Osteocyte (in vitro differentiated cells): Measurements from ENCODE around the gene ZNF207. TPM values are rescaled to one million over a fixed set of nuclear protein-coding genes. Genes with fewer than 3 reads are reported as not detected.

Source experiments
- DNase-seq: peaks from one replicate; pipeline ENCODE4 v3.0.0; 2021; ENCODE audit warnings: mixed read lengths; ENCODE audit not compliant: unreplicated experiment; ENCODE audit errors: extremely low spot score
- H3K27ac Mint-ChIP-seq: one replicate; pipeline ENCODE4 v1.8.0; 2021; ENCODE audit warnings: mild to moderate bottlenecking, mixed read lengths; ENCODE audit not compliant: unreplicated experiment
- H3K27me3 Mint-ChIP-seq: one replicate; pipeline ENCODE4 v1.8.0; 2021; ENCODE audit warnings: mixed read lengths; ENCODE audit not compliant: unreplicated experiment
- H3K36me3 Mint-ChIP-seq: one replicate; pipeline ENCODE4 v1.8.0; 2021; ENCODE audit warnings: mixed read lengths; ENCODE audit not compliant: unreplicated experiment
- H3K4me1 Mint-ChIP-seq: one replicate; pipeline ENCODE4 v1.8.0; 2021; ENCODE audit warnings: mixed read lengths; ENCODE audit not compliant: unreplicated experiment
- H3K4me3 Mint-ChIP-seq: one replicate; pipeline ENCODE4 v1.8.0; 2021; ENCODE audit warnings: mild to moderate bottlenecking, moderate library complexity, mixed read lengths; ENCODE audit not compliant: unreplicated experiment
- H3K9me3 Mint-ChIP-seq: one replicate; pipeline ENCODE4 v1.8.0; 2021; ENCODE audit warnings: mixed read lengths; ENCODE audit not compliant: unreplicated experiment
- total RNA-seq: library from RNA; stranded (reverse); gene quantifications from 2 replicates; pipeline ENCODE4 v1.2.1, GENCODE V29; 2021
- TF ChIP-seq, protein P1 (sequence below): fragments of 200-600 bp; sonication (generic); IDR thresholded peaks from 2 replicates; pipeline ENCODE4 v1.5.0; 2021; ENCODE audit warnings: antibody characterized with exemption, mild to moderate bottlenecking, moderate library complexity

The ZNF207 gene
- total RNA-seq, 1 donor from 2014 or later = 153 TPM

DNA sequence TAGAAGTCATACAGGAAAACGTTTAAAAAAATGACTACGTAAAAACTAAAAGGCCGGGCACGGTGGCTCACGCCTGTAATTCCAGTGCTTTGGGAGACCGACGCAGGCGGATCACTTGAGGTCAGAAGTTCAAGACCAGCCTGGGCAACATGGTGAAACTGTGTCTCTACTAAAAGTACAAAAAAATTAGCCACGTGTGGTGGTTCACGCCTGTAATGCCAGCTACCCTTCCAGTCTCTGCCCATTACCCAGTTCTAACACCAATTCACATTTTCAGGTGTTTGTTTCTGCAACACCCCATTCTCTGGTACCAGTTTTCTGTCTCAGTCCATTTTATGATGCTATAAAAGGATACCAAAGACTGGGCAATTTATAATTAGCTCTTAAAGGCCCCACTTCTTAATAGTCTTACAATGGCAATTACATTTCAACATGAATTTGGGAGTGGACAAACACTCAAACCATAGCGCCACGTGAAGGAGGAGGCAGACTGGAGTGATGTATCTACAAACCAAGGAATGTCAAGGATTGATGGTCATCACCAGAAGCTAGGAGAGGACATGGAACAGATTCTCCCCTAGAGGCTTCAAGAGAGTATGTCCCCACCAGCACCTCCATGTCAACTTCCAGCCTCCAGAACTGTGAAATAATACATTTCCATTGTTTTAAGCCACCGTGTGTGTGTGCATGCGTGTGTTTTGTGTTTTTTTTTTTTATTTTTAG lies 7.2 kb upstream of the ZNF207 start:
- Mint-ChIP-seq H3K27me3 (no peaks in the 10 kb centered on the region), H3K4me1 (peaks cover 20% of the 10 kb centered on the region), H3K36me3 (peaks cover 4% of the 10 kb centered on the region), H3K9me3 (no peaks in the 10 kb centered on the region), H3K4me3 (peak overlapping the region; percentile 90), H3K27ac (peak overlapping the region; percentile 89)
- DNase-seq = peak; percentile 34
- TF ChIP-seq, protein P1, sequence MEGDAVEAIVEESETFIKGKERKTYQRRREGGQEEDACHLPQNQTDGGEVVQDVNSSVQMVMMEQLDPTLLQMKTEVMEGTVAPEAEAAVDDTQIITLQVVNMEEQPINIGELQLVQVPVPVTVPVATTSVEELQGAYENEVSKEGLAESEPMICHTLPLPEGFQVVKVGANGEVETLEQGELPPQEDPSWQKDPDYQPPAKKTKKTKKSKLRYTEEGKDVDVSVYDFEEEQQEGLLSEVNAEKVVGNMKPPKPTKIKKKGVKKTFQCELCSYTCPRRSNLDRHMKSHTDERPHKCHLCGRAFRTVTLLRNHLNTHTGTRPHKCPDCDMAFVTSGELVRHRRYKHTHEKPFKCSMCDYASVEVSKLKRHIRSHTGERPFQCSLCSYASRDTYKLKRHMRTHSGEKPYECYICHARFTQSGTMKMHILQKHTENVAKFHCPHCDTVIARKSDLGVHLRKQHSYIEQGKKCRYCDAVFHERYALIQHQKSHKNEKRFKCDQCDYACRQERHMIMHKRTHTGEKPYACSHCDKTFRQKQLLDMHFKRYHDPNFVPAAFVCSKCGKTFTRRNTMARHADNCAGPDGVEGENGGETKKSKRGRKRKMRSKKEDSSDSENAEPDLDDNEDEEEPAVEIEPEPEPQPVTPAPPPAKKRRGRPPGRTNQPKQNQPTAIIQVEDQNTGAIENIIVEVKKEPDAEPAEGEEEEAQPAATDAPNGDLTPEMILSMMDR = no peak

DNA sequence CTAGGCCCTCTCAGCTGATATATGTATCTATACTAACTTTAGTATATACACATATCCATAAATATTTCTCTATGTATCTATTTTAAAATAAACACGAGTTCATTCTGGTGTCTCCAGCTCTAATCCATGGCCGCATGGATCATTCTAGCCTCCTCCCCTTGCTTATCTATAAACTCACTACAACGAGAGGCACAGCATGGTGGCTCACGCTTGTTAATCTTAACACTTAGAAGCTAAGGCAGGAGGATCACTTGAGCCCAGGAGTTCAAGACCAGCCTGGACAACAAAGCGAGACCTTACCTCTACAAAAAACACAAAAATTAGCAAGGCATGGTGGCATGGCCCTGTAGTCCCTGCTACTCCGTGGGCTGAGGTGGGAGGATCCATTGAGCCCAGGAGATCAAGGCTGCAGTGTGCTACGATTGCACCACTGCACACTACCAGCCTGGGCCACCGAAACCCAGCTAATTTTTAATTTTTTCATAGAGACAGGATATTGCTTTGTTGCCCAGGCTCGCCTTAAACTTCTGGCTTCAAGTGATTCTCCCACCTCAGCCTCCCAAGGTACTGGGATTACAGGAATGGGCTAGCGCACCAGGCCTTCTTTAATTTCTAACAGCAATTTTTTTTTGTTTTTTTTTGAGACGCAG lies 3.9 kb upstream of the ZNF207 start:
- TF ChIP-seq, protein P1 = no peak

DNA sequence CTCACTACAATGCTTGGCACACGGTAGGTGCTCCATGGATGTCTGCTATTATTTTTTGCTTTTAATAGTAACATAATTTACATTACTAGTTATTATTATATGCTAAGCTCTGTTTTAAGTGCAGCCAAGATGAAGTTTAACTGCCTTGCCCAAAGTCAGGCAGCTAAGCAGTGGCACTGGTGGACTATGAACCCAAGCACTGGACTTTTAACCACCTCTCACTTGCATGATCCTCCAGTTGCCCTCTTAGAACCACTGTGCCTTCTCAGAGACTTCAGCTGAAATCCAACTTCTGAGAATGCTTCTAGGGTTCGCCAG lies 1.5 kb upstream of the ZNF207 start:
- H3K36me3 Mint-ChIP-seq = peaks cover 3% of the 10 kb centered on the region
- peak overlapping the region; percentile 99 for H3K4me3 Mint-ChIP-seq
- TF ChIP-seq, protein P1 = no peak
- peaks cover 26% of the 10 kb centered on the region for H3K4me1 Mint-ChIP-seq
- no peaks in the 10 kb centered on the region for H3K9me3 Mint-ChIP-seq
- no peaks in the 10 kb centered on the region for H3K27me3 Mint-ChIP-seq
- no peak for DNase-seq
- no peak overlapping the region for H3K27ac Mint-ChIP-seq

More for the DNA sequence above, 3.9 kb upstream of the ZNF207 start:
- Mint-ChIP-seq H3K9me3 (no peaks in the 10 kb centered on the region), H3K4me3 (no peak overlapping the region), H3K27ac (no peak overlapping the region), H3K4me1 (peaks cover 23% of the 10 kb centered on the region), H3K36me3 (peaks cover 1% of the 10 kb centered on the region), H3K27me3 (no peaks in the 10 kb centered on the region)
- no peak for DNase-seq

DNA sequence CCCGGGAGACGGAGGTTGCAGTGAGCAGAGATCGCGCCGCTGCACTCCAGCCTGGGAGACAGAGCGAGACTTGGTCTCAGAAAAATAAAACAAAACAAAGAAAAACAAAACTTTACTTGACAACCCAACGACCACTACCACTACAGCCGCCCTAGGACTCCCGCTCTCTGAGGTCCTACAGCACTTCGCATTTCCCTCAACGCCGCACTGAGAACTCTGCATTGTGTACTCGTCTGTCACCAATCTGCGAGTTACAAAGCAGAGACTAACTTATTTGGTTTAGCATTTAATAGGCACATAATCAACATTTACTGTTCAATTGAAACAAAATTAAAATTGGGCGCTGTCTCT lies 479 bp upstream of the ZNF207 start:
- no peaks in the 10 kb centered on the region for H3K27me3 Mint-ChIP-seq
- DNase-seq = no peak

More for the DNA sequence above, 479 bp upstream of the ZNF207 start:
- Mint-ChIP-seq H3K4me3 (peak overlapping the region; percentile 99), H3K9me3 (no peaks in the 10 kb centered on the region), H3K36me3 (peaks cover 9% of the 10 kb centered on the region), H3K4me1 (peaks cover 33% of the 10 kb centered on the region), H3K27ac (peak overlapping the region; percentile 99)
- TF ChIP-seq, protein P1 = no peak
